Esophagus muscularis mucosa (tissue), 4 donors: ENCODE measurements around the gene SOWAHA. TPM values are rescaled to one million over a fixed set of nuclear protein-coding genes. Genes with fewer than 3 reads are reported as not detected.

Source experiments
- DNase-seq: peaks from one replicate; pipeline ENCODE4 v3.0.0-alpha.2; 2017; ENCODE audit errors: extremely low spot score
- H3K27ac ChIP-seq, 4 donors: fragments of 200-600 bp; sonication (generic); replicated peaks in 1 of 4; 1 replicate in 3 of 4; 2 replicates in 1 of 4; pipeline ENCODE4 v1.5.1; 2016 to 2019; ENCODE audit warnings: mild to moderate bottlenecking in 1 of 4
- H3K27me3 ChIP-seq, 4 donors: fragments of 200-600 bp; sonication (generic); one replicate each; pipeline versions ENCODE4 v1.5.1 to v1.6.0; 2016 to 2019
- H3K36me3 ChIP-seq, 4 donors: fragments of 200-600 bp; sonication (generic); one replicate each; pipeline ENCODE4 v1.5.1; 2016 to 2019
- H3K4me1 ChIP-seq, 4 donors: fragments of 200-600 bp; sonication (generic); one replicate each; pipeline ENCODE4 v1.5.1; 2016 to 2019
- H3K4me3 ChIP-seq, 4 donors: fragments of 200-600 bp; sonication (generic); 1 replicate in 2 of 4; 2 replicates in 2 of 4; pipeline ENCODE4 v1.5.1; 2016 to 2019; ENCODE audit warnings: mild to moderate bottlenecking in 4 of 4, moderate library complexity in 1 of 4
- H3K9me3 ChIP-seq, 4 donors: fragments of 200-600 bp; sonication (generic); 1 replicate in 3 of 4; 2 replicates in 1 of 4; pipeline ENCODE4 v1.5.1; 2016 to 2019
- EP300 ChIP-seq: sonication (generic); formaldehyde crosslinking; IDR thresholded peaks from one replicate; pipeline ENCODE4 v1.6.1; 2017; ENCODE audit warnings: antibody characterized with exemption
- POLR2A ChIP-seq: fragments of 450-650 bp; IDR thresholded peaks from one replicate; pipeline ENCODE4 v1.6.1; 2017; ENCODE audit warnings: antibody characterized with exemption, moderate library complexity, mild to moderate bottlenecking, low read depth
- POLR2AphosphoS5 ChIP-seq, 2 donors: sonication (generic); formaldehyde crosslinking; IDR thresholded peaks; one replicate each; pipeline ENCODE4 v1.6.1; 2017; ENCODE audit warnings: antibody characterized with exemption in 2 of 2
- WGBS: methylation state at CpG from one replicate; pipeline ENCODE4 v1.1.5; 2018; 5-methylcytosine and 5-hydroxymethylcytosine counted together
- intact Hi-C: fragments of 100-400 bp; cut with DNase I; formaldehyde crosslinking; loops from one replicate; pipeline ENCODE4 v1.15.1; 2023
- total RNA-seq, 4 donors: library from RNA; depleted of rRNA; stranded (reverse); fragments of >200 nt; gene quantifications; one replicate each; pipeline versions ENCODE4 v1.1.0 to v1.2.1, GENCODE V29; 2016
- TF ChIP-seq, protein P1 (sequence below), 3 experiments: fragments of 200-600 bp in 2 of 3; fragments of 450-650 bp in 1 of 3; sonication (generic) in 2 of 3; IDR thresholded peaks; one replicate each; pipeline ENCODE4 v1.5.1; 2017 to 2019; ENCODE audit warnings: antibody characterized with exemption in 3 of 3, mild to moderate bottlenecking in 2 of 3, moderate library complexity in 1 of 3

Gene SOWAHA
- total RNA-seq, 4 donors from 2014 or later = 0.06 to 0.83 (median 0.15) TPM

DNA sequence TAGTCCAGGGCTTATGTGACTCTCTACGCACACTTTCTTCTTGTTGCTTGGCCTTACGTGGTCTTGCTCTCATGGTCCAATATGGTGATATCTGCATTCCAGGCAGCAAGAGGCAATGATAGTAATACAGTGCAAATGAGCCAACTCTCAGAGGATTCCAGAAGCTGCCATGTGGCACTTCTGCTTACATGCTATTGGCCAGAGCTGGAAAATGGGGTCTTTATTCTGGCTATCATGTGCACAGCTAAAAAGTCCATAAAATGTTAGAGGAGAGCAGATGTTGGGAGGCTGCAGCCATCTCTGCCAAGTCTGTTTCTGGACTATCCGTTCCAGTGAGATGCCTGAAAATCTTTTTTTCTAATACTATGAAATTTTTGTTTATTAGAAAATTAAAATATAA lies 33.1 kb upstream of the SOWAHA start:
- intact Hi-C loops = loop anchor here (5.0 kb wide), 2 partner anchors 42 to 43 kb away; partner anchors contain the start of gene KIF3A
- H3K27me3 ChIP-seq = no peaks in the 10 kb centered on the region
- TF ChIP-seq POLR2AphosphoS5 (IDR thresholded peaks at IDR 0.05) (no peak), POLR2A (no peak), EP300 (no peak)
- TF ChIP-seq, protein P1, sequence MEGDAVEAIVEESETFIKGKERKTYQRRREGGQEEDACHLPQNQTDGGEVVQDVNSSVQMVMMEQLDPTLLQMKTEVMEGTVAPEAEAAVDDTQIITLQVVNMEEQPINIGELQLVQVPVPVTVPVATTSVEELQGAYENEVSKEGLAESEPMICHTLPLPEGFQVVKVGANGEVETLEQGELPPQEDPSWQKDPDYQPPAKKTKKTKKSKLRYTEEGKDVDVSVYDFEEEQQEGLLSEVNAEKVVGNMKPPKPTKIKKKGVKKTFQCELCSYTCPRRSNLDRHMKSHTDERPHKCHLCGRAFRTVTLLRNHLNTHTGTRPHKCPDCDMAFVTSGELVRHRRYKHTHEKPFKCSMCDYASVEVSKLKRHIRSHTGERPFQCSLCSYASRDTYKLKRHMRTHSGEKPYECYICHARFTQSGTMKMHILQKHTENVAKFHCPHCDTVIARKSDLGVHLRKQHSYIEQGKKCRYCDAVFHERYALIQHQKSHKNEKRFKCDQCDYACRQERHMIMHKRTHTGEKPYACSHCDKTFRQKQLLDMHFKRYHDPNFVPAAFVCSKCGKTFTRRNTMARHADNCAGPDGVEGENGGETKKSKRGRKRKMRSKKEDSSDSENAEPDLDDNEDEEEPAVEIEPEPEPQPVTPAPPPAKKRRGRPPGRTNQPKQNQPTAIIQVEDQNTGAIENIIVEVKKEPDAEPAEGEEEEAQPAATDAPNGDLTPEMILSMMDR (IDR thresholded peaks at IDR 0.05) = no peak
- H3K36me3 ChIP-seq = no peaks in the 10 kb centered on the region
- no peaks in the 10 kb centered on the region for H3K9me3 ChIP-seq
- no peak overlapping the region for H3K27ac ChIP-seq
- 79% methylated on average over 3 of the region's 3 CpGs for WGBS
- H3K4me3 ChIP-seq = no peak overlapping the region
- peaks cover 15 to 31% (median 27%) of the 10 kb centered on the region in 4 donors for H3K4me1 ChIP-seq
- DNase-seq = no peak

DNA sequence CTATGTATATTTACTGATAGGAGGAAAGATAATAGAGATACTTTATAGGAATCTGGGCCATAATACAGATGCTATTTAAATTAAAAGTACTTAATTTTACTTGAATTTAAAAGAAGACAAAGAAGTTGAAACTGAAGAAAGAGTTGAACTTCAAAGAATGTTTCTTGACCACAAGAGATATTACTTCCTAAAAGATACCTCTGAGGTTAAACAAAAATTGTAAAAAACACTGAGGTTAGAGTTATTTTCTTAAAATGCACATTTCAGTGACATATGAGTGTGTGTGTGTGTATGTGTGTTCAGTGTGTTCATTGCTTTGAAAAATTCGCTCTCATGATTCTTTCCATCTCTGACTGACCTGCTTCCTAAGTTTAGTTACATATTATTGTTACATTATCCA lies 32.5 kb upstream of the SOWAHA start:
- intact Hi-C loops = no loop called here
- H3K27ac ChIP-seq = no peak overlapping the region
- no peaks in the 10 kb centered on the region for H3K36me3 ChIP-seq
- H3K4me1 ChIP-seq = peaks cover 9 to 29% (median 23%) of the 10 kb centered on the region in 4 donors
- DNase-seq = no peak
- no peaks in the 10 kb centered on the region for H3K9me3 ChIP-seq
- WGBS = 91% methylated on average over 1 of the region's 1 CpG
- TF ChIP-seq POLR2AphosphoS5 (IDR thresholded peaks at IDR 0.05) (no peak), POLR2A (no peak), EP300 (no peak)
- TF ChIP-seq, protein P1 (IDR thresholded peaks at IDR 0.05) = no peak
- no peak overlapping the region for H3K4me3 ChIP-seq
- H3K27me3 ChIP-seq = no peaks in the 10 kb centered on the region

DNA sequence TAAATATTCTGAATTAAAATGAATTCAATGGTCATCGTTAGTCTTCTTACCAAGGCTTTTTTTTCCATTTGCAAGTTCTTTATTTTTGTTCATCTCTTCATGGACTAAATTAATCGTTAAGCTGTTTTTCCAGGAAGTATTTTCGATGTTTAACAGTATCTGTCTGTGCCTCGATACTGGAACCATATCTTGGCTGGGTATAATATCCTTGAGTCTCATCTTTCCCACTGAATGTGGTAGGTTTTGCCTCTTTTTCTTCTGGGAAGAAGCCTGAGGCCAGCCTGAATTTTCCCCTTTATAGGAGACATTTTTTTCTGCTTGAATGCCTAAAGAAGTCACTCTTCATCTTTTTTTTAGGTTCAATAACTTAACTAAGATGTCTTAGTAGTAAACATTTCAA lies 32.1 kb upstream of the SOWAHA start:
- H3K36me3 ChIP-seq = no peaks in the 10 kb centered on the region

DNA sequence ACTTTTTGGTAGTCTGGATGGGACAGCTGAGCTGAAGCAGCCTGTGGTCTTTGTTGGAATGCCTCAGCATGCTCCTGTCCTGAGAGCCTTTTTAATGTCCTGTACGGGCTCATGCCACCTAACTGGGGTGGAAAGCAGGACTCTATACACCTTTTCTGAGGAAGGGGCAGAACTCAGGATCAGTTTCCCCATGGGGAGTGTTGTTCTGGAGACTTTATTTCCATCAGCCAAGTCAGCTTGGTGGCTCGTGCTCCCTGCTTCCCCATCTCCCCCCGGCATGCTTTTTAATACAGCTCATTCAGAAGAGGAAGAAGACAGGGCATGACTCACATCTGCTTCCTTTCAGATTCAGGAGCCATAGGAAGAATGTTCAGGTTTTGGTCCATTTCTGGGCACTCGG lies 31.0 kb upstream of the SOWAHA start:
- intact Hi-C loops = no loop called here
- Histone ChIP-seq H3K27me3 (no peaks in the 10 kb centered on the region), H3K36me3 (no peaks in the 10 kb centered on the region), H3K27ac (no peak overlapping the region), H3K9me3 (no peaks in the 10 kb centered on the region), H3K4me1 (peaks cover 0 to 18% (median 13%) of the 10 kb centered on the region in 4 donors), H3K4me3 (no peak overlapping the region)
- WGBS = 65% methylated on average over 4 of the region's 4 CpGs
- no peak for DNase-seq
- TF ChIP-seq POLR2AphosphoS5 (IDR thresholded peaks at IDR 0.05) (no peak), EP300 (no peak)
- TF ChIP-seq, protein P1 (IDR thresholded peaks at IDR 0.05) = no peak

More for the DNA sequence above, 32.1 kb upstream of the SOWAHA start:
- WGBS = 94% methylated on average over 4 of the region's 4 CpGs
- intact Hi-C loops = no loop called here
- peaks cover 5 to 25% (median 19%) of the 10 kb centered on the region in 4 donors for H3K4me1 ChIP-seq
- no peak overlapping the region for H3K4me3 ChIP-seq
- no peak overlapping the region for H3K27ac ChIP-seq
- no peaks in the 10 kb centered on the region for H3K9me3 ChIP-seq
- no peak for DNase-seq
- TF ChIP-seq POLR2A (no peak), EP300 (no peak), POLR2AphosphoS5 (IDR thresholded peaks at IDR 0.05) (no peak)
- TF ChIP-seq, protein P1 (IDR thresholded peaks at IDR 0.05) = no peak
- H3K27me3 ChIP-seq = no peaks in the 10 kb centered on the region

DNA sequence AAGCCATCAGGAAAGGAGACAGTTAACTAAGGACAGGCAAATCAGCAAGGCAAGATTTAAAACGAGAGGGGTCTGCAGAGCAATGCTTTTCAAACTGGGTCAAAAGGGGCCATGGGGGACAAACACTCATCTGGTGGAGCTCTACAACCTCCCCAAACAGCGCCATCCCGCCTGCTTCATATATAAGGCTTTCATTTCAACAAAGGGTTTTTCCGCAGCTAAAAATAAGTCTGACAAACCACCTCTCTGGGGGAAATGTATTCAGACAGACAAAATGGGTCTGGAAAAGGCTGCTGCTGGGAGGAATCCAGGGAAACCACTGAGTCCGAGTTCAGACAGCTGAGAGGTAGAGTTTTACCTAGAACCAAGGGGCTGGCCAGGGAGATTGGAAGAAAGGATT lies 27.7 kb upstream of the SOWAHA start:
- WGBS = 51% methylated on average over 5 of the region's 5 CpGs
- Histone ChIP-seq H3K27ac (no peak overlapping the region), H3K4me1 (peaks cover 0 to 5% (median 3%) of the 10 kb centered on the region in 4 donors), H3K4me3 (no peak overlapping the region), H3K9me3 (no peaks in the 10 kb centered on the region), H3K27me3 (no peaks in the 10 kb centered on the region), H3K36me3 (no peaks in the 10 kb centered on the region)
- TF ChIP-seq POLR2A (no peak), POLR2AphosphoS5 (IDR thresholded peaks at IDR 0.05) (no peak), EP300 (no peak)
- TF ChIP-seq, protein P1 (IDR thresholded peaks at IDR 0.05) = no peak
- intact Hi-C loops = no loop called here
- DNase-seq = no peak
